Fibroblast of lung (primary cell): ENCODE measurements around the gene SYT8. TPM values are rescaled to one million over a fixed set of nuclear protein-coding genes. Genes with fewer than 3 reads are reported as not detected.

Experiments
- DNase-seq, 2 donors: peaks; one replicate each; pipeline versions ENCODE4 v3.0.0 to v3.0.0-alpha.2; 2010; ENCODE audit warnings: low read depth in 2 of 2
- H2AFZ ChIP-seq: 2 replicates; pipeline ENCODE4 v1.5.1; 2012; ENCODE audit warnings: low read length, control low read depth, inconsistent platforms
- H3K27ac ChIP-seq: 2 replicates; pipeline ENCODE4 v1.5.1; 2011; ENCODE audit warnings: low read length, control low read depth; ENCODE audit not compliant: insufficient read depth
- H3K27me3 ChIP-seq: 2 replicates; pipeline ENCODE4 v1.5.1; 2011; ENCODE audit warnings: mild to moderate bottlenecking, low read length; ENCODE audit not compliant: control insufficient read depth, insufficient read depth
- H3K36me3 ChIP-seq: 2 replicates; pipeline ENCODE4 v1.5.1; 2011; ENCODE audit warnings: low read length; ENCODE audit not compliant: control insufficient read depth, insufficient read depth
- H3K4me1 ChIP-seq: 2 replicates; pipeline ENCODE4 v1.5.1; 2011; ENCODE audit warnings: low read length; ENCODE audit not compliant: control insufficient read depth, insufficient read depth; ENCODE audit errors: extremely low read depth
- H3K4me2 ChIP-seq: 2 replicates; pipeline ENCODE4 v1.5.1; 2011; ENCODE audit warnings: low read length, control low read depth; ENCODE audit not compliant: insufficient read depth; ENCODE audit errors: extremely low read depth
- H3K4me3 ChIP-seq, 4 experiments: fragments of 200-600 bp in 1 of 4; sonication (generic) in 1 of 4; replicated peaks in 1 of 4; 2 replicates each; pipeline ENCODE4 v1.5.1; 2011 to 2016; ENCODE audit warnings: low read length in 4 of 4, low read depth in 3 of 4, mild to moderate bottlenecking in 3 of 4, control low read depth in 2 of 4, inconsistent platforms in 1 of 4, mixed read lengths in 1 of 4; ENCODE audit not compliant: insufficient read depth in 1 of 4; ENCODE audit errors: control extremely low read depth in 1 of 4
- H3K79me2 ChIP-seq: 2 replicates; pipeline ENCODE4 v1.5.1; 2012; ENCODE audit warnings: mild to moderate bottlenecking, low read length, inconsistent platforms; ENCODE audit not compliant: control insufficient read depth, insufficient read depth
- H3K9ac ChIP-seq: 2 replicates; pipeline ENCODE4 v1.5.1; 2011; ENCODE audit warnings: mild to moderate bottlenecking, low read length, control low read depth; ENCODE audit not compliant: insufficient read depth
- H3K9me3 ChIP-seq: 2 replicates; pipeline ENCODE4 v1.5.1; 2012; ENCODE audit warnings: low read depth, low read length; ENCODE audit not compliant: control insufficient read depth, insufficient read depth
- H4K20me1 ChIP-seq: 2 replicates; pipeline ENCODE4 v1.5.1; 2011; ENCODE audit warnings: low read length; ENCODE audit not compliant: control insufficient read depth, insufficient read depth; ENCODE audit errors: extremely low read depth
- EZH2 ChIP-seq: IDR thresholded peaks from 2 replicates; pipeline ENCODE4 v1.5.1; 2012; ENCODE audit warnings: low read length, control low read depth, mild to moderate bottlenecking; ENCODE audit errors: missing control alignments
- polyA minus RNA-seq: library from RNA; depleted of rRNA, polyadenylated mRNA; stranded (reverse); fragments of >200 nt; gene quantifications from 2 replicates; pipeline ENCODE4 v1.2.3, GENCODE V29; 2011; ENCODE audit warnings: low replicate concordance
- polyA plus RNA-seq, 2 donors: library from polyadenylated mRNA; depleted of rRNA in 1 of 2; stranded (reverse) in 1 of 2; unstranded in 1 of 2; fragments of >200 nt; gene quantifications; 2 replicates each; pipeline ENCODE4 v1.2.1, GENCODE V29; 2011 to 2012; ENCODE audit warnings: missing spikeins in 1 of 2
- total RNA-seq: library from RNA; depleted of rRNA; stranded (reverse); fragments of >200 nt; gene quantifications from 2 replicates; pipeline ENCODE4 v1.2.1, GENCODE V29; 2014
- TF ChIP-seq, protein P1 (sequence below), 2 donors: IDR thresholded peaks in 1 of 2; conservative IDR thresholded peaks in 1 of 2; 1 replicate in 1 of 2; 2 replicates in 1 of 2; pipeline ENCODE4 v1.5.1; 2011 to 2012; ENCODE audit warnings: low read length in 2 of 2, control low read depth in 1 of 2, inconsistent platforms in 1 of 2, low read depth in 1 of 2, mild to moderate bottlenecking in 1 of 2

Gene SYT8
- total RNA-seq (not detected in 2 replicates), polyA plus RNA-seq (not detected in 2 replicates), polyA minus RNA-seq (not detected in 2 replicates)
- polyA plus RNA-seq (2012) = not detected in 2 replicates

GRCh38 chr11:1834779-1835670 is at the start of gene SYT8:
Gene SYT8, plus strand, starts transcription at chr11:1834990. Its CDS starts 116 bp downstream, at chr11:1835106.
- TF ChIP-seq, protein P1, sequence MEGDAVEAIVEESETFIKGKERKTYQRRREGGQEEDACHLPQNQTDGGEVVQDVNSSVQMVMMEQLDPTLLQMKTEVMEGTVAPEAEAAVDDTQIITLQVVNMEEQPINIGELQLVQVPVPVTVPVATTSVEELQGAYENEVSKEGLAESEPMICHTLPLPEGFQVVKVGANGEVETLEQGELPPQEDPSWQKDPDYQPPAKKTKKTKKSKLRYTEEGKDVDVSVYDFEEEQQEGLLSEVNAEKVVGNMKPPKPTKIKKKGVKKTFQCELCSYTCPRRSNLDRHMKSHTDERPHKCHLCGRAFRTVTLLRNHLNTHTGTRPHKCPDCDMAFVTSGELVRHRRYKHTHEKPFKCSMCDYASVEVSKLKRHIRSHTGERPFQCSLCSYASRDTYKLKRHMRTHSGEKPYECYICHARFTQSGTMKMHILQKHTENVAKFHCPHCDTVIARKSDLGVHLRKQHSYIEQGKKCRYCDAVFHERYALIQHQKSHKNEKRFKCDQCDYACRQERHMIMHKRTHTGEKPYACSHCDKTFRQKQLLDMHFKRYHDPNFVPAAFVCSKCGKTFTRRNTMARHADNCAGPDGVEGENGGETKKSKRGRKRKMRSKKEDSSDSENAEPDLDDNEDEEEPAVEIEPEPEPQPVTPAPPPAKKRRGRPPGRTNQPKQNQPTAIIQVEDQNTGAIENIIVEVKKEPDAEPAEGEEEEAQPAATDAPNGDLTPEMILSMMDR (conservative IDR thresholded peaks at IDR 0.05 in 1 of 2, IDR thresholded peaks at IDR 0.05 in 1 of 2; ENCODE audit: low read depth in 1 of 2, low read length in 2 of 2) = no peak
- TF ChIP-seq EZH2 = no peak
- Histone ChIP-seq H4K20me1 (no peaks in the 10 kb centered on the region), H3K27ac (no peak within 1 kb of the TSS), H3K9ac (no peak within 1 kb of the TSS), H3K9me3 (no peaks in the 10 kb centered on the region), H2AFZ (no peak within 1 kb of the TSS), H3K79me2 (no peaks in the 10 kb centered on the region), H3K4me1 (no peaks in the 10 kb centered on the region), H3K36me3 (no peaks in the 10 kb centered on the region), H3K4me3 (no peak within 1 kb of the TSS), H3K27me3 (no peaks in the 10 kb centered on the region), H3K4me2 (no peak within 1 kb of the TSS)
- no peak for DNase-seq

DNA sequence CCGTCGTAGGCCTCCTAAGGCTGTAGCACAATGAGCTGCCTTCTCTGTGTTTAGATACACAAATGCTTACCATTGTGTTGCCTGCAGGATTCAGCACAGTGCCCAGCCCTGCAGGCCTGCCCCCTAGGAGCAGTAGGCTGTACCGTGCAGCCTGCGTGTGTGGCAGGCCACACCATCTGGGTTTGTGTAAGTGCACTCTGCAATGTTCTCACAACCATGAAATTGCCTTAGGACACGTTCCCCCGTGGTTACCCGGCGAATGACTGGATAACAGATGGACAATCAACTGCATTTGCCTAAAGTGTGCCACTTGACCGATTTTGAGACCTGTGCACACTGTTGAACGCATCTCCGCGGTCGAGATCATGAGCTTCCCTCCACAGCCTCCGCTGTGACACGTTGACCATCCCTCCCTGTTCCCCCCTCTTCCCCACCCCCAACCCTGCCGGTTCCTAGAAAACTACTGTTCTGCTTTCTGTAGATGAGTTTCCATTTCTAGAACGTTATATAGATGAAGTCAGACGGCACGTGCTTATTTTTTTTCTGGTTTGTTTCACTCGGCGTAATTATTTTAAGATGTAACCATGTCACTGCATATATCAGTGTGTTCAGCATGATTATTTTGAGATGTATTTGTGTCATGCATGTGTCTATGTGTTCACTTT is 48.9 kb upstream of the SYT8 start:
- no peaks in the 10 kb centered on the region for H3K79me2 ChIP-seq
- DNase-seq = no peak
- no peak overlapping the region for H3K27ac ChIP-seq
- no peaks in the 10 kb centered on the region for H4K20me1 ChIP-seq
- no peaks in the 10 kb centered on the region for H3K9me3 ChIP-seq
- peaks cover 7% of the 10 kb centered on the region for H3K4me1 ChIP-seq
- no peak overlapping the region for H3K4me3 ChIP-seq
- H2AFZ ChIP-seq = no peak overlapping the region
- H3K27me3 ChIP-seq = no peaks in the 10 kb centered on the region
- H3K36me3 ChIP-seq = no peaks in the 10 kb centered on the region
- TF ChIP-seq, protein P1 (conservative IDR thresholded peaks at IDR 0.05 in 1 of 2, IDR thresholded peaks at IDR 0.05 in 1 of 2; ENCODE audit: low read depth in 1 of 2, low read length in 2 of 2) = no peak
- TF ChIP-seq EZH2 = no peak
- no peak overlapping the region for H3K9ac ChIP-seq
- H3K4me2 ChIP-seq = no peak overlapping the region

- Histone ChIP-seq H3K4me2 (no peak overlapping the region), H2AFZ (no peak overlapping the region)
- TF ChIP-seq, protein P1 (conservative IDR thresholded peaks at IDR 0.05 in 1 of 2, IDR thresholded peaks at IDR 0.05 in 1 of 2; ENCODE audit: low read depth in 1 of 2, low read length in 2 of 2) = no peak
- no peak for TF ChIP-seq EZH2
Observed at GRCh38 chr11:1786466-1786865, 48.3 kb upstream of the SYT8 start.

More at GRCh38 chr11:1786466-1786865, 48.3 kb upstream of the SYT8 start:
- H3K9ac ChIP-seq = no peak overlapping the region
- H4K20me1 ChIP-seq = no peaks in the 10 kb centered on the region
- H3K79me2 ChIP-seq = no peaks in the 10 kb centered on the region
- peaks cover 7% of the 10 kb centered on the region for H3K4me1 ChIP-seq
- no peak overlapping the region for H3K4me3 ChIP-seq
- H3K36me3 ChIP-seq = no peaks in the 10 kb centered on the region
- no peaks in the 10 kb centered on the region for H3K27me3 ChIP-seq
- H3K27ac ChIP-seq = no peak overlapping the region
- no peak for DNase-seq
- no peaks in the 10 kb centered on the region for H3K9me3 ChIP-seq
